ENCODE data around the gene LRRC51. TPM values are rescaled to one million over a fixed set of nuclear protein-coding genes. Genes with fewer than 3 reads are reported as not detected.

LRRC51 gene
- total and polyA plus RNA-seq, 2 of the 8 experiments (the other 6 are each of a cell fraction or from before 2014, with no cell fraction given): 7.7 to 7.9 TPM

GRCh38 chr11:72102946-72103753 is 22.5 kb downstream of the LRRC51 start, which contains the start of gene LAMTOR1 (continued):
- TF ChIP-seq CTBP2 (IDR thresholded peaks at IDR 0.05; ENCODE audit: borderline replicate concordance, insufficient read depth, insufficient read length, low read length): no peak
- TF ChIP-seq FOSL1 (IDR thresholded peaks at IDR 0.05; ENCODE audit: insufficient read depth, low read depth, low read length): no peak
- peak; percentile 88 to 96 for TF ChIP-seq POLR2A (IDR thresholded peaks at IDR 0.05; ENCODE audit: control extremely low read depth in 1 of 2, low read depth in 2 of 2, low read length in 2 of 2)
- TF ChIP-seq TEAD4 (IDR thresholded peaks at IDR 0.05; ENCODE audit: low read depth, low read length): 0 out of 2 replicates have a peak, but pooled peaks have one; percentile 1
- TF ChIP-seq EP300 (IDR thresholded peaks at IDR 0.05; ENCODE audit: borderline replicate concordance in 1 of 2, low read depth in 2 of 2, low read length in 2 of 2): peak in 1 of 2 experiments; percentile 39; a peak in 1 of 3 replicates
- peak; percentile 84 for TF ChIP-seq TAF1 (IDR thresholded peaks at IDR 0.05; ENCODE audit: low read depth, low read length)
- peak; percentile 66 for TF ChIP-seq TBP (IDR thresholded peaks at IDR 0.05; ENCODE audit: low read depth, low read length)
- TF ChIP-seq PHF8 (conservative IDR thresholded peaks at IDR 0.05; ENCODE audit: low read depth, low read length): peak; percentile 95
- peak; percentile 28 for TF ChIP-seq KDM4A (IDR thresholded peaks at IDR 0.05; ENCODE audit: low read depth, low read length, severe bottlenecking)
